NT2/D1 (cell line): Measurements from ENCODE around the gene ADGRL3.

Experiments used
- SUZ12 ChIP-seq: IDR thresholded peaks from 2 replicates; pipeline ENCODE4 v1.6.1; 2011; ENCODE audit not compliant: insufficient read length, insufficient read depth; ENCODE audit errors: extremely low read depth
- YY1 ChIP-seq: IDR thresholded peaks from 2 replicates; pipeline ENCODE4 v1.6.1; 2011; ENCODE audit not compliant: insufficient read length, insufficient read depth
- ZNF274 ChIP-seq: IDR thresholded peaks from 2 replicates; pipeline ENCODE4 v1.6.1; 2011; ENCODE audit warnings: mild to moderate bottlenecking, low read depth, low read length

DNA sequence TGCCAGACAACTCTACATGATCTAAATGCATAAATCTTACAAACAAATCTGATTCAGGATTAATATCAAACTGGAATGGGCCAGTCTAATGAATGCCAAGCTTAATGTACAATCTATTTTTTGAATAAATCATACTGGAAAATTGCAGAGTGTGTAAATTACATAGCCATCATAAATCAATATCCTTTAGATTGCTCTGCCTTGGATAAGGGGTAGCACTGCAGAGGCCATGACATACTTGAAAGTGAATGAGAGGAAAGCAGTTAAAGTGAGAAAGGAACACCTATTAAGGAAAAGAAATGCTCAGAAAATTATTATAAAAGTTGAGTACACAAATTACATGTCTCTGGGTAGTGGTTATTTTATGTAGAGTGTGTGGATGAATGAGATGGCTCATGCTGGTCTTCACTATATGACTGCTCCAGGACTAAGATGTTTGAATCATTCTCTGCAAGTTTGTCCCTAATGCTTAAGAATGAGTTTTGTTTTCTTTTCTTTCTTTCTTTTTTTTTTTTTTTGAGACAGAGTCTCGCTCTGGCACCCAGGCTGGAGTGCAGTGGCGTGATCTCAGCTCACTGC is 100.2 kb downstream of the ADGRL3 start:
- no peak for TF ChIP-seq ZNF274
- TF ChIP-seq SUZ12: no peak
- no peak for TF ChIP-seq YY1
